ENCODE measurements around the gene ZFYVE28. TPM values are rescaled to one million over a fixed set of nuclear protein-coding genes. Genes with fewer than 3 reads are reported as not detected.

ZFYVE28 gene
- total RNA-seq, 2 donors from 2014 or later, result 29.6 to 31.6 TPM

DNA sequence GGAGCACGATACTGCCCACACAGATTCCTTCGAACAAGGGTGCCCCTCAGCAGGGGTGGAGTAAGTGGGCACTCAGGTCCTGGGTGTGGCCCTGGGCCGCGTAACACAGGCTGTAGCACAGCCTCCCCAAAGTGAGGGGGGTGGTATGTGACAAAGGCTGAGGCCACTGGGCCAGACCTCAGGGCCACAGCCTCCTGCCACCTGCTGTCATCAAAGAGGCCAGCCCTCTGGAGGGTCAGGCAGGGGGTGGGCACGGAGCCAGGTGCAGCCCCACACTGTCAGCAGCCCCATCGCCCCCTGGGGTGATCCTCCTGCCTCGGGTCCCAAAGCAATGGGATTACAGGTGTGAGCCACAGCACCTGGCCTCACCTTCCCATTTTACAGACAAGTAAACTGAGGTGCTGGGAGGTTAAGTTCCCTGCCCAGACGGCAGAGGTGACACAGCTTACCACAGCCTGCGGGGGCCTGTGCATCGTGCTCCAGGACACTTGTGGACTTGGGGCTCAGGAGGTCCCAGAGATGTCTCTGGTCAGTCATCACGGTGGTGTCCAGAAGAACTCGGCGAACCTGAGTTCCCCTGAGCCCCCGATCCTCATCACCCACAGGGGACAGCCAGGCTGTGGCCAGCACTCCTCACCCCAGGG lies 129.0 kb downstream of the ZFYVE28 start:
- no peak overlapping the region for H3K9ac ChIP-seq (ENCODE audit: low read depth in 2 of 2, low read length in 2 of 2)
- no peak overlapping the region for H3K27ac ChIP-seq
- no peaks in the 10 kb centered on the region for H3K9me3 ChIP-seq
- H3K27me3 ChIP-seq, result no peaks in the 10 kb centered on the region
- TF ChIP-seq, protein P1, sequence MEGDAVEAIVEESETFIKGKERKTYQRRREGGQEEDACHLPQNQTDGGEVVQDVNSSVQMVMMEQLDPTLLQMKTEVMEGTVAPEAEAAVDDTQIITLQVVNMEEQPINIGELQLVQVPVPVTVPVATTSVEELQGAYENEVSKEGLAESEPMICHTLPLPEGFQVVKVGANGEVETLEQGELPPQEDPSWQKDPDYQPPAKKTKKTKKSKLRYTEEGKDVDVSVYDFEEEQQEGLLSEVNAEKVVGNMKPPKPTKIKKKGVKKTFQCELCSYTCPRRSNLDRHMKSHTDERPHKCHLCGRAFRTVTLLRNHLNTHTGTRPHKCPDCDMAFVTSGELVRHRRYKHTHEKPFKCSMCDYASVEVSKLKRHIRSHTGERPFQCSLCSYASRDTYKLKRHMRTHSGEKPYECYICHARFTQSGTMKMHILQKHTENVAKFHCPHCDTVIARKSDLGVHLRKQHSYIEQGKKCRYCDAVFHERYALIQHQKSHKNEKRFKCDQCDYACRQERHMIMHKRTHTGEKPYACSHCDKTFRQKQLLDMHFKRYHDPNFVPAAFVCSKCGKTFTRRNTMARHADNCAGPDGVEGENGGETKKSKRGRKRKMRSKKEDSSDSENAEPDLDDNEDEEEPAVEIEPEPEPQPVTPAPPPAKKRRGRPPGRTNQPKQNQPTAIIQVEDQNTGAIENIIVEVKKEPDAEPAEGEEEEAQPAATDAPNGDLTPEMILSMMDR (IDR thresholded peaks at IDR 0.05), result no peak
- H3K4me3 ChIP-seq, result no peak overlapping the region
- no peaks in the 10 kb centered on the region for H3K4me1 ChIP-seq
- intact Hi-C loops (cut with DNase I), result no loop called here
- no peaks in the 10 kb centered on the region for H3K36me3 ChIP-seq
- DNase-seq, result no peak

DNA sequence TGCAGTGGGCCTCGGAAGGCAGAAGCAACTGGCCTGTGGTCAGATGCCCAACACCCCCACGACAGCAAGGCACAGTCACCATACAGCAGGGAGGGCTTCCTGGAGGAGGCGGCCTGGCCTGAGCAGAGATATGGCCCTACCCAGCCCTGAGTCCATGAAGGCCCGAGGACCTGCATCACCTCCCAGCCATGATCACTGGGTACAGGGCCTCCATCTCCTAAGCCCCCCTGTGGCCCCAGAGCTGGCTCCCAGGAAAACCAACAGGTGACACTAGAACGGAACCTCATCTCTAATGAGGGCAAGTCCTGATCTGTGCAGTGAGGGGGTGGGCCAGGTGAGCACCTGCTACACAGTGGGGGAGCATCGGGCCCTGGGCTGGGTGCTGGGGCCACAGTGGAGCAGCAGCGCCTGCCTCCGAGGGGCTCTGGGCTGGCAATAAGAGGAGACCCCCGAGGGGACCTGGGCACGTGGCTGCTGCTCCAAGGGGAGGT lies 130.3 kb downstream of the ZFYVE28 start:
- no peaks in the 10 kb centered on the region for H3K27me3 ChIP-seq
- no peaks in the 10 kb centered on the region for H3K9me3 ChIP-seq
- no peaks in the 10 kb centered on the region for H3K4me1 ChIP-seq
- DNase-seq, result no peak
- no peak overlapping the region for H3K4me3 ChIP-seq
- TF ChIP-seq, protein P1 (IDR thresholded peaks at IDR 0.05), result no peak
- no peaks in the 10 kb centered on the region for H3K36me3 ChIP-seq
- intact Hi-C loops (cut with DNase I), result no loop called here
- H3K9ac ChIP-seq (ENCODE audit: low read depth in 2 of 2, low read length in 2 of 2), result no peak overlapping the region
- no peak overlapping the region for H3K27ac ChIP-seq

DNA sequence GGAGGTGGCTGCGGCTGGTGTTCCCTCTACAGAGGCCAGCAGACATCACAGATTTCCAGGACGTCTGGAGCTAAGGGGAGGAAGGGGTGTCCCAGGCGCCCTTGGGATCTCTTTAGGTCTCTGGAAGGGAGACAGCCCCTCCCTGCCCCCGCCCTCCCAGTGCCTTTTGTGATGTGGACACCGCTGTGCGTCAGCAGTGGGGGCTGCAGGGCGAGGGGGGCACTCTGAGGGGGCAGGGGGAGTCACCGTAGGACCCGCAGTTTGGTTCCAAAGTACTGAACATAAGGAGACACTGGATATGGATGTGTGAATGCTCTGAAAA lies 130.9 kb downstream of the ZFYVE28 start:
- no peak overlapping the region for H3K4me3 ChIP-seq
- TF ChIP-seq, protein P1 (IDR thresholded peaks at IDR 0.05), result no peak
- H3K27me3 ChIP-seq, result no peaks in the 10 kb centered on the region
- H3K27ac ChIP-seq, result no peak overlapping the region
- no peaks in the 10 kb centered on the region for H3K36me3 ChIP-seq
- intact Hi-C loops (cut with DNase I), result no loop called here
- H3K9me3 ChIP-seq, result no peaks in the 10 kb centered on the region
- H3K9ac ChIP-seq (ENCODE audit: low read depth in 2 of 2, low read length in 2 of 2), result no peak overlapping the region
- DNase-seq, result no peak
- no peaks in the 10 kb centered on the region for H3K4me1 ChIP-seq

DNA sequence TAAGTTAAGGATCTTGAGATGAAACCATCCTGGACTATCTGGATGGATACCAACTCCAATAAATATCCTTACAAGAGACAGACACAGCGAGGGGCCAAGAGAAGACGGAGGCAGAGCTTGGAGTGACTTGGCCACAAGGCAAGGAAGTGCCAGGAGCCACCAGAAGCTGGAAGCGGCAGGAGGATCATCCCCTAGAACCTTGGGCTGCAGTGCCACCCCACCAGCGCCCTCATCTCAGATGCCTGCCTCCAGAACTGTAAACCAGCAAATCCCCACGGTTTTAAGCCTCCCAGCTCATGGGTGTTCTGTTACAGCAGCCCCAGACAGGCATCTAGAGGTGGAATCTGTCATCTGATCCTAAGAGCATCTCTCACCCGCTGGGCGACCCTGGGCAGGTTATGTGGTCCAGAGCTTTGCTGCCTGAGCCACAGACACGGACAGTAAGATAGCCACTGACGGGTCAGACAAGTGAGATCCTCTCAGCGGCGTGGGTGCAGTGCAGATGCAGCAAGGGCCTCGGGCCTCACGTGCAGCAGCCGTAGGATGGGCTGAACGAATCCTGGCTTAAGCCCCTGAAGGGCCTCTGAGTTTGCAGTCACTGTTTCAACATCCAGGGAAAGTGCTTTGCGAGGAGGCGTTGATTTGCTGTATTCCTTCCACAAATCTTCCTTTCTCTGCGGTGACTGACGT lies 131.4 kb downstream of the ZFYVE28 start:
- H3K4me1 ChIP-seq, result no peaks in the 10 kb centered on the region
- TF ChIP-seq, protein P1 (IDR thresholded peaks at IDR 0.05), result no peak
- no peak overlapping the region for H3K27ac ChIP-seq
- DNase-seq, result no peak
- H3K4me3 ChIP-seq, result no peak overlapping the region
- no peaks in the 10 kb centered on the region for H3K9me3 ChIP-seq
- H3K36me3 ChIP-seq, result no peaks in the 10 kb centered on the region
- intact Hi-C loops (cut with DNase I), result no loop called here
- no peak overlapping the region for H3K9ac ChIP-seq (ENCODE audit: low read depth in 2 of 2, low read length in 2 of 2)
- no peaks in the 10 kb centered on the region for H3K27me3 ChIP-seq

DNA sequence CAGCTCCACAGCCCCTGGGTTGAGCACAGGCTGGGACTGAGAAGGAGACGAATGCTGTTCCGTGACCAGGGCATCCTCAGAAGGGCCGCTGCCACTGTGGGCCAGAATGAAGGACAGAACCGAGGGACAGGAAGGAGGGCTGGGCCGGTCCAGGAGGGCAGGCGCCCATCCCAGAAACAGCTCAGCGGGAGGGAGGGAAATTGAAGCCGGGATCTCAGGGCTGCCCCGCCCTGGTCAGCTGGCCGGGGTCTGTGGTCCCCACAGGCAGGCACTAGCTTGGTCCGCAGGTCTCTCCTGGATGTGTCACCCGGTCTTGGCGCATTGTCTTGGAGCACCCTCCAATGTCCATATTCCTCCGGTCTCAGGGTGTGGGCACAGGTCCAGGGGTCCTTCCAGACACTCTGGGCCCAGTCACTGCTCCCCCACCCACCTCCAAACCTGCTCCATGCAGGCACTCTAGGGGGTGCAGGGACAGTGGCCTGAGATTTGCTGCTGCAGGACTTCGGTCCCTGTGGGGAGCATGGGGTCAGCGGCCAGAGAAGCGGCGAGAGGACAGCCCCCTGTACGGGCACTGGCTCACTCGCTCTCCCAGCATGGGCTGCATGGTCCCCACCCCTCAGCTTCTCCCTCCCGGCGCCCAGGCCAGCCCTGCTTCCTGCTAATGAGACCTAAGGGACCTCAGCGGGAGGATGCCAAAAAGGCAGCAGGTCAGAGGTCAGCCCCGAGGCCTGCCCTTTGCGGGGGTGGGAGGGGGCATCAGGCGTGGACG lies 132.6 kb downstream of the ZFYVE28 start:
- no peak overlapping the region for H3K4me3 ChIP-seq
- no peaks in the 10 kb centered on the region for H3K36me3 ChIP-seq
- no peak overlapping the region for H3K9ac ChIP-seq (ENCODE audit: low read depth in 2 of 2, low read length in 2 of 2)
- no peaks in the 10 kb centered on the region for H3K9me3 ChIP-seq
- no peak overlapping the region for H3K27ac ChIP-seq
- no peaks in the 10 kb centered on the region for H3K4me1 ChIP-seq
- intact Hi-C loops (cut with DNase I), result no loop called here
- no peak for DNase-seq
- H3K27me3 ChIP-seq, result no peaks in the 10 kb centered on the region
- TF ChIP-seq, protein P1 (IDR thresholded peaks at IDR 0.05), result no peak

Measured in colonic mucosa (tissue), 4 donors.